Midbrain (tissue), 1 donor: ENCODE measurements around the gene VSIG10L.

ENCODE experiments used
- DNase-seq: peaks from one replicate; lab custom pipeline; 2025; lab: John Stamatoyannopoulos, UW

VSIG10L gene

GRCh38 chr19:51317376-51317775 lies 24.6 kb downstream of the VSIG10L start:
- no peak for DNase-seq

GRCh38 chr19:51316688-51317087 lies 25.3 kb downstream of the VSIG10L start:
- no peak for DNase-seq

GRCh38 chr19:51311351-51312257 lies 30.3 kb downstream of the VSIG10L start, which contains the start of gene IGLON5:
Gene IGLON5, plus strand, starts transcription at chr19:51311644. Its CDS starts 204 bp downstream, at chr19:51311848.
- DNase-seq, result no peak

- DNase-seq, result no peak
These were observed 36.5 kb downstream of the VSIG10L start for GRCh38 chr19:51305479-51305878.

GRCh38 chr19:51301266-51301665 lies 40.7 kb downstream of the VSIG10L start:
- DNase-seq, result no peak

- no peak for DNase-seq
These were observed 44.5 kb downstream of the VSIG10L start for GRCh38 chr19:51297406-51297805.

- no peak for DNase-seq
These were observed 45.4 kb downstream of the VSIG10L start for GRCh38 chr19:51296336-51297093.

GRCh38 chr19:51295382-51296126 lies 46.4 kb downstream of the VSIG10L start:
- no peak for DNase-seq

- no peak for DNase-seq
These were observed 47.0 kb downstream of the VSIG10L start for GRCh38 chr19:51294977-51295375.

- no peak for DNase-seq
These were observed 47.5 kb downstream of the VSIG10L start for GRCh38 chr19:51294211-51294976.

GRCh38 chr19:51293571-51294210 lies 48.2 kb downstream of the VSIG10L start:
- no peak for DNase-seq

GRCh38 chr19:51292971-51293370 lies 49.0 kb downstream of the VSIG10L start:
- DNase-seq, result peak; percentile 18

GRCh38 chr19:51289635-51290034 lies 52.3 kb downstream of the VSIG10L start:
- no peak for DNase-seq

GRCh38 chr19:51285682-51286081 lies 56.3 kb downstream of the VSIG10L start:
- DNase-seq, result no peak

- DNase-seq, result no peak
These were observed 59.6 kb downstream of the VSIG10L start for GRCh38 chr19:51282335-51282734.
